Gastroesophageal sphincter (tissue), 4 donors: ENCODE data around the gene FKRP. TPM values are rescaled to one million over a fixed set of nuclear protein-coding genes. Genes with fewer than 3 reads are reported as not detected.
"Not testable (repeated sequence)": the region's sequence is repeated elsewhere in the genome, so short reads cannot be mapped to it uniquely, and the experiment has no call there.

Experiments used
- ATAC-seq: fragments of 150-250 bp; one replicate; pipeline ENCODE4 v1.9.1; 2016; ENCODE audit warnings: mild to moderate bottlenecking, moderate library complexity
- H3K27ac ChIP-seq, 4 donors: fragments of 200-600 bp; sonication (generic) in 3 of 4; 1 replicate in 3 of 4; 2 replicates in 1 of 4; pipeline ENCODE4 v1.5.1; 2016 to 2019
- H3K27me3 ChIP-seq: fragments of 200-600 bp; sonication (generic); one replicate; pipeline ENCODE4 v1.5.1; 2019
- H3K36me3 ChIP-seq, 2 donors: fragments of 200-600 bp; sonication (generic); one replicate each; pipeline ENCODE4 v1.5.1; 2019; ENCODE audit warnings: control low read depth in 1 of 2
- H3K4me1 ChIP-seq, 3 donors: fragments of 200-600 bp; sonication (generic); 1 replicate in 2 of 3; 2 replicates in 1 of 3; pipeline ENCODE4 v1.5.1; 2016 to 2019; ENCODE audit warnings: control low read depth in 2 of 3
- H3K4me3 ChIP-seq, 2 donors: fragments of 200-600 bp; sonication (generic); one replicate each; pipeline ENCODE4 v1.5.1; 2019; ENCODE audit warnings: mild to moderate bottlenecking in 1 of 2, moderate library complexity in 1 of 2
- H3K9me3 ChIP-seq, 3 donors: fragments of 200-600 bp; sonication (generic); one replicate each; pipeline ENCODE4 v1.5.1; 2017 to 2019; ENCODE audit warnings: control low read depth in 2 of 3
- CTCF ChIP-seq, 4 experiments: fragments of 200-600 bp in 2 of 4; fragments of 450-650 bp in 2 of 4; sonication (generic) in 1 of 4; IDR thresholded peaks; one replicate each; pipeline ENCODE4 v1.5.1; 2017 to 2019; ENCODE audit warnings: antibody characterized with exemption in 4 of 4, mild to moderate bottlenecking in 2 of 4, moderate library complexity in 2 of 4
- EP300 ChIP-seq: sonication (generic); formaldehyde crosslinking; IDR thresholded peaks from one replicate; pipeline ENCODE4 v1.6.1; 2017; ENCODE audit warnings: antibody characterized with exemption, mild to moderate bottlenecking
- POLR2A ChIP-seq, 2 donors: fragments of 450-650 bp; IDR thresholded peaks; one replicate each; pipeline ENCODE4 v1.6.1; 2017; ENCODE audit warnings: antibody characterized with exemption in 2 of 2, mild to moderate bottlenecking in 2 of 2, moderate library complexity in 1 of 2
- POLR2AphosphoS5 ChIP-seq: sonication (generic); formaldehyde crosslinking; IDR thresholded peaks from one replicate; pipeline ENCODE4 v1.6.1; 2017; ENCODE audit warnings: antibody characterized with exemption
- WGBS, 2 donors: methylation state at CpG; one replicate each; pipeline ENCODE4 v1.1.5; 2018; ENCODE audit warnings: low coverage in 1 of 2; 5-methylcytosine and 5-hydroxymethylcytosine counted together
- total RNA-seq, 4 donors: library from RNA; depleted of rRNA; stranded (reverse); fragments of >200 nt; gene quantifications; one replicate each; pipeline ENCODE4 v1.1.0, GENCODE V29; 2016

Gene FKRP
- total RNA-seq, 4 donors from 2014 or later, result 18.7 to 22.5 (median 20.3) TPM

GRCh38 chr19:46700704-46701103 lies 45.2 kb upstream of the FKRP start:
- TF ChIP-seq POLR2AphosphoS5, result no peak
- TF ChIP-seq EP300, result no peak
- no peak for TF ChIP-seq POLR2A (IDR thresholded peaks at IDR 0.05)
- no peak for TF ChIP-seq CTCF (IDR thresholded peaks at IDR 0.05)
- peaks cover 0 to 16% (median 0%) of the 10 kb centered on the region in 3 donors for H3K4me1 ChIP-seq
- no peak for ATAC-seq
- no peak overlapping the region for H3K27ac ChIP-seq
- H3K4me3 ChIP-seq, result no peak overlapping the region
- no peaks in the 10 kb centered on the region for H3K27me3 ChIP-seq
- H3K36me3 ChIP-seq, result peaks cover 0 to 85% of the 10 kb centered on the region in 2 donors
- H3K9me3 ChIP-seq, result no peaks in the 10 kb centered on the region
- WGBS, 2 donors, result 79 to 87% methylated on average over 3 to 6 of the region's 13 CpGs

- peak in 3 of 4 experiments; percentile 92 to 97 (median 94) for TF ChIP-seq CTCF (IDR thresholded peaks at IDR 0.05)
- TF ChIP-seq EP300, result no peak
- no peak for TF ChIP-seq POLR2A (IDR thresholded peaks at IDR 0.05)
- no peak for TF ChIP-seq POLR2AphosphoS5
- H3K9me3 ChIP-seq, result no peaks in the 10 kb centered on the region
- H3K36me3 ChIP-seq, result peaks cover 0 to 90% of the 10 kb centered on the region in 2 donors
- 29% methylated on average over 8 of the region's 21 CpGs; no CpG with 5 or more reads in 1 of the 2 donors for WGBS, 2 donors
- no peaks in the 10 kb centered on the region for H3K27me3 ChIP-seq
- H3K4me1 ChIP-seq, result no peaks in the 10 kb centered on the region
- ATAC-seq, result peak; percentile 62
- H3K27ac ChIP-seq, result no peak overlapping the region
- no peak overlapping the region for H3K4me3 ChIP-seq
These were observed 41.3 kb upstream of the FKRP start for GRCh38 chr19:46704379-46705076.

- Histone ChIP-seq H3K27me3 (no peaks in the 10 kb centered on the region), H3K36me3 (peaks cover 0 to 60% of the 10 kb centered on the region in 2 donors), H3K4me1 (peaks cover 0 to 26% (median 11%) of the 10 kb centered on the region in 3 donors), H3K4me3 (no peak overlapping the region), H3K9me3 (no peaks in the 10 kb centered on the region), H3K27ac (no peak overlapping the region)
- TF ChIP-seq EP300 (no peak), POLR2AphosphoS5 (no peak), POLR2A (IDR thresholded peaks at IDR 0.05) (no peak), CTCF (IDR thresholded peaks at IDR 0.05) (no peak)
- no peak for ATAC-seq
- WGBS, 2 donors, result 81 to 96% methylated on average over 3 to 4 of the region's 25 CpGs
These were observed 35.2 kb upstream of the FKRP start for GRCh38 chr19:46710687-46711086.

- Histone ChIP-seq H3K4me1 (peaks cover 0 to 43% (median 18%) of the 10 kb centered on the region in 3 donors), H3K27ac (peak overlapping the region in 1 of 4 donors; percentile 92), H3K36me3 (peaks cover 0 to 41% of the 10 kb centered on the region in 2 donors)
- not testable (repeated sequence) for H3K27me3 ChIP-seq, H3K4me3 ChIP-seq, ATAC-seq, H3K9me3 ChIP-seq
- WGBS, 2 donors, result 65 to 77% methylated on average over 6 of the region's 6 CpGs
These were observed 33.0 kb upstream of the FKRP start for GRCh38 chr19:46712768-46713338.

- TF ChIP-seq CTCF (IDR thresholded peaks at IDR 0.05) (no peak), EP300 (no peak), POLR2A (IDR thresholded peaks at IDR 0.05) (no peak), POLR2AphosphoS5 (no peak)
- Histone ChIP-seq H3K4me1 (peaks cover 0 to 53% (median 22%) of the 10 kb centered on the region in 3 donors), H3K36me3 (peaks cover 0 to 31% of the 10 kb centered on the region in 2 donors), H3K4me3 (peak overlapping the region; percentile 55 to 87), H3K27ac (peak overlapping the region; percentile 16 to 92 (median 90)), H3K9me3 (no peaks in the 10 kb centered on the region), H3K27me3 (no peaks in the 10 kb centered on the region)
- peak; percentile 76 for ATAC-seq
- WGBS, 2 donors, result 0% methylated on average over 1 of the region's 39 CpGs; no CpG with 5 or more reads in 1 of the 2 donors
These were observed 31.9 kb upstream of the FKRP start for GRCh38 chr19:46713781-46714443.
